Cardiac muscle cell (in vitro differentiated cells and primary cell): Measurements from ENCODE around the gene NSUN6. TPM values are rescaled to one million over a fixed set of nuclear protein-coding genes. Genes with fewer than 3 reads are reported as not detected.

Source experiments
- DNase-seq, 2 donors: peaks; one replicate each; pipeline versions ENCODE4 v3.0.0 to v3.0.0-alpha.2; 2010 to 2017; ENCODE audit warnings: low read depth in 1 of 2, low spot score in 1 of 2
- H3K27ac ChIP-seq: fragments of 200-600 bp; sonication (generic); 2 replicates; pipeline ENCODE4 v1.5.1; 2016
- H3K27me3 ChIP-seq: fragments of 200-600 bp; sonication (generic); 2 replicates; pipeline ENCODE4 v1.6.0; 2016; ENCODE audit warnings: control low read depth
- H3K36me3 ChIP-seq: fragments of 200-600 bp; sonication (generic); 2 replicates; pipeline ENCODE4 v1.5.1; 2016; ENCODE audit warnings: control low read depth
- H3K4me1 ChIP-seq: fragments of 200-600 bp; sonication (generic); 2 replicates; pipeline ENCODE4 v1.8.1; 2017; ENCODE audit warnings: low read depth, mild to moderate bottlenecking, mixed run types
- H3K4me3 ChIP-seq: fragments of 200-600 bp; sonication (generic); 2 replicates; pipeline ENCODE4 v1.5.1; 2016; ENCODE audit warnings: mild to moderate bottlenecking
- H3K9me3 ChIP-seq: fragments of 200-600 bp; sonication (generic); 2 replicates; pipeline ENCODE4 v1.5.1; 2017; ENCODE audit warnings: low read depth, mild to moderate bottlenecking, control low read depth
- CTCF ChIP-seq: IDR thresholded peaks from 2 replicates; pipeline ENCODE4 v1.5.1; 2012; ENCODE audit warnings: low read depth, mild to moderate bottlenecking, low read length
- polyA plus RNA-seq: library from polyadenylated mRNA; unstranded; fragments of >200 nt; fragmentation: Nextera tagmentation; extraction: Ambion mirVana; gene quantifications from 2 replicates; pipeline ENCODE4 v1.2.1, GENCODE V29; 2016
- total RNA-seq: library from RNA; depleted of rRNA; stranded (reverse); fragments of >200 nt; gene quantifications from 2 replicates; pipeline ENCODE4 v1.2.3, GENCODE V29; 2016

NSUN6 gene
- total and polyA plus RNA-seq, 2 experiments from 2014 or later: 11.4 to 15.4 TPM

DNA sequence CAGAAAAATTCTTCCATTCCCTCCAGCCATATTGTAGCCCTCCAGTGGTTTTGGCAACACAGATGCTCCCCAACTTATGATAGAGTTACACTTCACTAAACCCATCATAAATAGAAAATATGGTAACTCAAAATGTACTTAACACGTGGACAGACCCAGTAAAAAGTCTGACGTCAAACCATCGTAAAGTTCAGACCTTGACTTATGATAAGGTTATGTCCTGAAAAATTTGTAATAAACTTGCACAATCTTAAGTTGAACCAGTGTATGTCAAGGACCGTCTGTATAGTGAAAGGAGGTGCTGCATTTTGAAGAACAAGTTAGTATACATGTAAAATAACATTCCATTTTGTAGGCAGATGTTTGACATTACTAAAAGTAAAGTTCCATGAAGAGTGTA is 142.8 kb downstream of the NSUN6 start:
- Histone ChIP-seq H3K36me3 (peaks cover 19% of the 10 kb centered on the region), H3K27ac (peak overlapping the region; percentile 20), H3K27me3 (no peaks in the 10 kb centered on the region), H3K4me3 (no peak overlapping the region), H3K4me1 (no peaks in the 10 kb centered on the region), H3K9me3 (no peaks in the 10 kb centered on the region)
- TF ChIP-seq CTCF: no peak
- DNase-seq: no peak

- peak in 1 of 2 donors; percentile 50 for DNase-seq
- TF ChIP-seq CTCF: no peak
- H3K27me3 ChIP-seq: no peaks in the 10 kb centered on the region
Observed at GRCh38 chr10:18505456-18506118, 145.8 kb downstream of the NSUN6 start.

GRCh38 chr10:18504161-18504560 is 147.2 kb downstream of the NSUN6 start:
- no peaks in the 10 kb centered on the region for H3K27me3 ChIP-seq
- H3K4me1 ChIP-seq: no peaks in the 10 kb centered on the region
- H3K4me3 ChIP-seq: no peak overlapping the region

More at GRCh38 chr10:18505456-18506118, 145.8 kb downstream of the NSUN6 start:
- H3K9me3 ChIP-seq: no peaks in the 10 kb centered on the region
- H3K4me1 ChIP-seq: no peaks in the 10 kb centered on the region
- peaks cover 22% of the 10 kb centered on the region for H3K36me3 ChIP-seq
- no peak overlapping the region for H3K27ac ChIP-seq
- no peak overlapping the region for H3K4me3 ChIP-seq

DNA sequence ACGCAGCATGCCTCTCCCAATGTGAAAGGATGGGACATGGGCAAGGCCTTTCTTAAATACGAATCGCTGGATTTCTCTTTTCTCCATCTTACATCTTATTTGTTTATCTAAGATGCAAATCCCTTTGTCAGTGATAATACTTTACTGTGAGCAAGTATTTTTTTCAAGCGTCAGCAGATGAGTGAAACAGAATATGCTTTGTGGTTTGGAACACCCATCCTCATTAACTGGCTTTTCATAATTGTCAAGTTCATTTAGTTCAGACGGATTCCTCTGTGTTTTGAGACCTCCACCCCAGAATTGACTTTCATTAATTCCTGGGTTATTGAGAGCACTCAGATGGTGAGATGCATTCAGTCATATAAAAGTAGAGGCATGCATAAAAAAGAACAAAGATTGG is 149.8 kb downstream of the NSUN6 start:
- no peak overlapping the region for H3K27ac ChIP-seq
- no peaks in the 10 kb centered on the region for H3K27me3 ChIP-seq

More at GRCh38 chr10:18504161-18504560, 147.2 kb downstream of the NSUN6 start:
- no peak for TF ChIP-seq CTCF
- Histone ChIP-seq H3K36me3 (peaks cover 24% of the 10 kb centered on the region), H3K9me3 (no peaks in the 10 kb centered on the region), H3K27ac (no peak overlapping the region)
- no peak for DNase-seq

DNA sequence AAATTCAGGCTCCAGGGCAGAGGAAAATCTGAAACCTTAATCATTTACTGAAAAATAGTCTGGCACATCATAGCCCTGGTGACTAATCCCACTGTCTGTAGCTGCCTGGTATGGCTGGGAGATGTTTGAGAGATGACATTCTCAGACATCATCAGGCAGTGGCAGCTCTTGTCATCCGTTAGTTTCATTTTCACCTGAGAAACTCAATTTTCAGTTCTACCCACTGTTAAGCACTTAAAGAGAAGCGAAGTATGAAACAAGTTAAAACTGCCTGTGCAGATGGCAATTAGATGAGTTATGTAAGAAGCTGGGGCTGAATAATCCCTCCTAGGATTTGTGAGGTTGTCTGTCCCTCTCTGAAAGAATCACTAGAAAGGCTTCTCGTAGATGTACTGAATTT is 150.2 kb downstream of the NSUN6 start:
- Histone ChIP-seq H3K36me3 (peaks cover 18% of the 10 kb centered on the region), H3K4me1 (peaks cover 6% of the 10 kb centered on the region), H3K4me3 (no peak overlapping the region), H3K27me3 (no peaks in the 10 kb centered on the region), H3K27ac (no peak overlapping the region), H3K9me3 (no peaks in the 10 kb centered on the region)
- DNase-seq: no peak
- TF ChIP-seq CTCF: no peak

More for the DNA sequence above, 149.8 kb downstream of the NSUN6 start:
- DNase-seq: no peak
- peaks cover 18% of the 10 kb centered on the region for H3K36me3 ChIP-seq
- no peaks in the 10 kb centered on the region for H3K9me3 ChIP-seq
- H3K4me1 ChIP-seq: peaks cover 6% of the 10 kb centered on the region
- H3K4me3 ChIP-seq: no peak overlapping the region
- no peak for TF ChIP-seq CTCF
